Measurements from ENCODE around the gene PAX8. TPM values are rescaled to one million over a fixed set of nuclear protein-coding genes. Genes with fewer than 3 reads are reported as not detected.
A peak's percentile ranks its signal among the peaks of the same experiment; 100 is the strongest.

Gene PAX8
- total and polyA plus RNA-seq, 4 donors: 0.28 to 5.9 (median 2.3) TPM

GRCh38 chr2:113216891-113217454 is 61.7 kb downstream of the PAX8 start:
- peaks cover 2 to 31% (median 11%) of the 10 kb centered on the region in 5 donors for H3K4me1 ChIP-seq (ENCODE audit: control insufficient read depth in 5 of 5, insufficient read depth in 5 of 5, low read length in 5 of 5)
- 46 to 51% methylated on average over 6 of the region's 6 CpGs for WGBS, 2 donors
- no peak overlapping the region for H3K9ac ChIP-seq (ENCODE audit: insufficient read depth in 1 of 2, low read length in 2 of 2)

GRCh38 chr2:113216321-113216720 is 62.4 kb downstream of the PAX8 start:
- WGBS, 2 donors: 89 to 90% methylated on average over 2 of the region's 2 CpGs
- no peak for DNase-seq
- H3K4me1 ChIP-seq (ENCODE audit: control insufficient read depth in 5 of 5, insufficient read depth in 5 of 5, low read length in 5 of 5): peaks cover 4 to 35% (median 18%) of the 10 kb centered on the region in 5 donors

More at GRCh38 chr2:113216891-113217454, 61.7 kb downstream of the PAX8 start:
- Histone ChIP-seq H3K27me3 (ENCODE audit: control insufficient read depth in 3 of 3, insufficient read depth in 3 of 3, low read length in 2 of 3) (no peaks in the 10 kb centered on the region), H3K4me3 (no peak overlapping the region), H3K36me3 (ENCODE audit: control insufficient read depth in 4 of 4, insufficient read depth in 4 of 4, low read length in 4 of 4) (no peaks in the 10 kb centered on the region), H3K9me3 (ENCODE audit: control insufficient read depth in 4 of 4, insufficient read depth in 3 of 4, low read length in 3 of 4) (no peaks in the 10 kb centered on the region), H3K27ac (ENCODE audit: low read depth in 1 of 2, low read length in 1 of 2) (peak overlapping the region; percentile 26 to 30)
- DNase-seq (peak in 1 of 3 donors; percentile 47), ATAC-seq (ENCODE audit: insufficient read depth, low FRiP score) (no peak)
- no peak for TF ChIP-seq CTCF (IDR thresholded peaks at IDR 0.05; ENCODE audit: control extremely low read depth, extremely low read depth)

GRCh38 chr2:113215056-113215455 is 63.7 kb downstream of the PAX8 start:
- H3K9me3 ChIP-seq (ENCODE audit: control insufficient read depth in 4 of 4, insufficient read depth in 3 of 4, low read length in 3 of 4): no peaks in the 10 kb centered on the region
- DNase-seq: no peak
- no peak for ATAC-seq (ENCODE audit: insufficient read depth, low FRiP score)
- no peak overlapping the region for H3K27ac ChIP-seq (ENCODE audit: low read depth in 1 of 2, low read length in 1 of 2)
- no peaks in the 10 kb centered on the region for H3K27me3 ChIP-seq (ENCODE audit: control insufficient read depth in 3 of 3, insufficient read depth in 3 of 3, low read length in 2 of 3)
- H3K9ac ChIP-seq (ENCODE audit: insufficient read depth in 1 of 2, low read length in 2 of 2): no peak overlapping the region
- H3K4me1 ChIP-seq (ENCODE audit: control insufficient read depth in 5 of 5, insufficient read depth in 5 of 5, low read length in 5 of 5): peaks cover 4 to 31% (median 18%) of the 10 kb centered on the region in 5 donors
- WGBS, 2 donors: 94 to 100% methylated on average over 2 of the region's 2 CpGs
- H3K36me3 ChIP-seq (ENCODE audit: control insufficient read depth in 4 of 4, insufficient read depth in 4 of 4, low read length in 4 of 4): no peaks in the 10 kb centered on the region
- no peak for TF ChIP-seq CTCF (IDR thresholded peaks at IDR 0.05; ENCODE audit: control extremely low read depth, extremely low read depth)
- no peak overlapping the region for H3K4me3 ChIP-seq

More at GRCh38 chr2:113216321-113216720, 62.4 kb downstream of the PAX8 start:
- TF ChIP-seq CTCF (IDR thresholded peaks at IDR 0.05; ENCODE audit: control extremely low read depth, extremely low read depth): no peak
- no peak overlapping the region for H3K9ac ChIP-seq (ENCODE audit: insufficient read depth in 1 of 2, low read length in 2 of 2)
- no peaks in the 10 kb centered on the region for H3K9me3 ChIP-seq (ENCODE audit: control insufficient read depth in 4 of 4, insufficient read depth in 3 of 4, low read length in 3 of 4)
- ATAC-seq (ENCODE audit: insufficient read depth, low FRiP score): no peak
- no peaks in the 10 kb centered on the region for H3K36me3 ChIP-seq (ENCODE audit: control insufficient read depth in 4 of 4, insufficient read depth in 4 of 4, low read length in 4 of 4)
- H3K27me3 ChIP-seq (ENCODE audit: control insufficient read depth in 3 of 3, insufficient read depth in 3 of 3, low read length in 2 of 3): no peaks in the 10 kb centered on the region
- H3K4me3 ChIP-seq: no peak overlapping the region
- peak overlapping the region in 1 of 2 donors; percentile 33 for H3K27ac ChIP-seq (ENCODE audit: low read depth in 1 of 2, low read length in 1 of 2)

GRCh38 chr2:113214141-113214540 is 64.6 kb downstream of the PAX8 start:
- H3K4me3 ChIP-seq: no peak overlapping the region
- 80 to 82% methylated on average over 4 of the region's 4 CpGs for WGBS, 2 donors
- H3K36me3 ChIP-seq (ENCODE audit: control insufficient read depth in 4 of 4, insufficient read depth in 4 of 4, low read length in 4 of 4): no peaks in the 10 kb centered on the region
- H3K27me3 ChIP-seq (ENCODE audit: control insufficient read depth in 3 of 3, insufficient read depth in 3 of 3, low read length in 2 of 3): no peaks in the 10 kb centered on the region
- DNase-seq: no peak
- H3K4me1 ChIP-seq (ENCODE audit: control insufficient read depth in 5 of 5, insufficient read depth in 5 of 5, low read length in 5 of 5): peaks cover 7 to 34% (median 16%) of the 10 kb centered on the region in 5 donors
- H3K27ac ChIP-seq (ENCODE audit: low read depth in 1 of 2, low read length in 1 of 2): no peak overlapping the region
- no peaks in the 10 kb centered on the region for H3K9me3 ChIP-seq (ENCODE audit: control insufficient read depth in 4 of 4, insufficient read depth in 3 of 4, low read length in 3 of 4)
- no peak overlapping the region for H3K9ac ChIP-seq (ENCODE audit: insufficient read depth in 1 of 2, low read length in 2 of 2)
- TF ChIP-seq CTCF (IDR thresholded peaks at IDR 0.05; ENCODE audit: control extremely low read depth, extremely low read depth): no peak
- no peak for ATAC-seq (ENCODE audit: insufficient read depth, low FRiP score)
